Transverse colon (tissue), 3 donors: Measurements from ENCODE around the gene ORM1.

Experiments
- CTCF ChIP-seq, 5 experiments: fragments of 200-600 bp in 3 of 5; fragments of 450-650 bp in 2 of 5; sonication (generic) in 3 of 5; IDR thresholded peaks; 1 replicate in 2 of 5; 2 replicates in 3 of 5; pipeline ENCODE4 v1.5.1; 2016 to 2017; ENCODE audit warnings: antibody characterized with exemption in 5 of 5, inconsistent platforms in 3 of 5, mild to moderate bottlenecking in 2 of 5, moderate library complexity in 1 of 5
- POLR2A ChIP-seq: fragments of 450-650 bp; IDR thresholded peaks from one replicate; pipeline ENCODE4 v1.6.1; 2016; ENCODE audit warnings: antibody characterized with exemption, mild to moderate bottlenecking, moderate library complexity

DNA sequence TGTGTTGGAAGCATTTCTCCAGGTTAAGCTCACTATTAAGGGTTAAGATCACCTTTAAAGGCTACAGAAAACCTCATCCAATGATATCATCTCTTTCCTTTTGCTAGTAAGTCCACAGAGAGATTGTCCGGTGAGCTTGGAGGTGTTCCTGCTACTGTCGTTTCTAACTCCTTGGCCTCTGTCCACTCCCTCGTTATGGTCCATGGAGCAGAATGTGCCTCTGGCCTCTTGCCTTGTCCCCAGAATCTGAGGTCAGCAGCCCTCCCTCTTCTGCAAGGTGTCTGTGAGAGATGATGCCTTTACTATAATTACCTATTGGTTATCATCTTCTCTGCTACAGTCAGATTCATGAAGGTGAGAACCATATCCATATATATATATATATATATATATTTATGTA, 21.8 kb downstream of the ORM1 start:
- no peak for TF ChIP-seq CTCF (IDR thresholded peaks at IDR 0.05)
- no peak for TF ChIP-seq POLR2A
